GM19328 (cell line): Measurements from ENCODE around the gene ELP1.
"Not testable (repeated sequence)": the region's sequence is repeated elsewhere in the genome, so short reads cannot be mapped to it uniquely, and the experiment has no call there.

ENCODE experiments used
- ATAC-seq: cut with Tn5 transposase; IDR thresholded peaks from one replicate; pipeline ENCODE4 v1.9.1; 2021; ENCODE audit warnings: mild to moderate bottlenecking, moderate library complexity; ENCODE audit not compliant: unreplicated experiment

The ELP1 gene

GRCh38 chr9:108854641-108855528, 79.0 kb downstream of the ELP1 start:
- no peak for ATAC-seq

DNA sequence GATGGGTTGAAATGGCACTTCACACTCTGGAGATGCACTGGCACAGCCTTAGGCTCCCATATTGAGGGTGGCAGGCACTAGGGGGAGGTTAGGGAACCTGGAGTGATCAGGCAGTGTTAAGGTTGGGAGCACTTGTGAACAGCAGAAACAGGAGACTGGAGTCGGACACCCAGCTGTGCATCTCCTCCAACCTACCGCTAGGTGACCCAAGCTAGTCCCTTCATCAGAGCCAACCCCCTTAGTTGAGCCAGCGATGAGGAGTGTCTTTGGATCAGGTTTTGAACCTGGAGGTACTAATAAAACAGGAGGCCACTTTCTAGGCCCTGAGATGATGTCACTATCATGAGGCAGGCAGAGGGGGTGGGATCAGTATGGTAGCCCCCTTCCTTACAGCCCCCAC, 79.8 kb downstream of the ELP1 start:
- no peak for ATAC-seq

GRCh38 chr9:108852079-108852478, 81.8 kb downstream of the ELP1 start:
- ATAC-seq, result no peak

DNA sequence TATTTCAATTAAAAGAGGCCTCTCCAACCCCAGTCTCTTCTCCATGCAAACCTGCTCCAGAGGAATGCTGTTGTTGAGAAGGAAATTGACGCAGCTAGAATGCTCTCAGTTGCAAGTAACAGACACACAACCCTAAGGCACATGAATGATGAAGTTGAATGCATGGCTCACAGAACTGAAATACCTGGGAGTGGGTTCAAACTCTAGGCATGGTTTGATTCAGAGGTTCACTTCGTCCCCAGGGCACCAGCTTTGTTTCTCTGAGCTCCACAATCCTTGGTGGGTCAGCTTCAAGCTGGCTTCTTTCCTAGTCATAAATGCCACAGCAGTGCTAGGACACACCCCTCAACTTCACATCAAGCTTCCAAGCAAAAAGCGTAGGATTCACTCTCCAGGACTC, 82.8 kb downstream of the ELP1 start:
- no peak for ATAC-seq

DNA sequence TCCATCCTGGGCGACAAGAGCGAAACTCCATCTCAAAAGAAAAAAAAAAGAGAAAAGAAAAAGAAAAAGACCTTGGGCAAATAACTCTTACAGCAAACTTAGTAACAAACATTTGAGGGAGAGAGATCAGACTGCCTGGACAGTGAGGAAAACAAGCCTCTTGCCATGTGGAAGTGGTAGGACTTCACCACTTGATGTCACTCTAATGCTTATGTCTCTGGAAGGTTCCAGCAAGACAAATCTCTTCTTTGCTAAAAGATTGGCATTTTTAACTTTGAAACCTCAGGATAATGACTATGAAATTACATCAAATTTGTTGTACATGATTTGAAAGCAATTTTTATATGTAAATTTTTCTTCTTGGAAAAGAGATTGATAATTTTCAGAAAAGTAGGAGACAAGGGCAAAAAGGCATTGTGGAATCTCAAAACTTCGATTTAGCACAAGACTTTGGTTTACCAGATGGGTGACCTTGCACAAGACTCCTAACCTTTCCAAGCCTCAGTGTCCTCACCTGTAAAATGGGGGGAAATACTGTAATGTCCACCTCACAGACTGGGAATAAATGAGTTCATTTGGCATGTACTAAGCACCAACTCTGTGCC, 83.5 kb downstream of the ELP1 start:
- no peak for ATAC-seq

GRCh38 chr9:108848296-108848695, 85.6 kb downstream of the ELP1 start:
- not testable (repeated sequence) for ATAC-seq

DNA sequence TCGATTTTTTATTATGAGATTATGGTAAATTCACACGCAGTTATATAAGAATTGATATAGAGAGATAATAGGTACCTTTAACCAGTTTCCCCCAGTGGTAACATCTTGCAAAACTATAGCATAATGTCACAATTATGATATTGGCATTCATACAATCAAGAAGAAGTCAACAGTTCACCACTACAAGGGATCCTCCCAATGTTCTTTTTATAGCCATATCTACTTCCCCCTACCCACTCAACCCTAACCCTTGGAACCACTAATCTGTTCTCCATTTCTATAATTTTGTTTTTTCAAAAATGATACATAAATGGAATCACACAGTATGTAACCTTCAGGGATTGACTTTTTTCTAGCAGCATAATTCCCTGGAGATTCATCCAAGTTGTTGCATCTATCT, 88.0 kb downstream of the ELP1 start:
- ATAC-seq, result no peak

DNA sequence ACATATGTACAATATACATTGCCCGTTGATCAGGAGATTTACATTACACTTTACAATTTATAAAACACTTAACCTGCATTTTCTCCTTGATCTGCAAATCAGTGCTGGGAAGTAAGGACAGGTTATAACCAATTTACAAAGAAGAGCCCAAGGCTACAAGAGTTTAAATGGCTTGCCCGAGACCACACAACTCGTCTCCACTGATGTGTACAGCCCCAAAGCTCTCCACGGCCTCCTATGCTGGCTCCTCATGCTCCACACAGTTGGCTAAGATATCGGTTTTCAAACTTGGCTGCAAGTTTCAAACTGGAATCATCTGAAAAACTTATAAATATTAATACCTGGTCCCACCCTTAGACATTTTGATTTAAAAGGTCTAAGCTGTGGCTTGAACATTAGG, 88.4 kb downstream of the ELP1 start:
- ATAC-seq, result no peak

GRCh38 chr9:108844856-108845255, 89.1 kb downstream of the ELP1 start:
- ATAC-seq, result no peak

DNA sequence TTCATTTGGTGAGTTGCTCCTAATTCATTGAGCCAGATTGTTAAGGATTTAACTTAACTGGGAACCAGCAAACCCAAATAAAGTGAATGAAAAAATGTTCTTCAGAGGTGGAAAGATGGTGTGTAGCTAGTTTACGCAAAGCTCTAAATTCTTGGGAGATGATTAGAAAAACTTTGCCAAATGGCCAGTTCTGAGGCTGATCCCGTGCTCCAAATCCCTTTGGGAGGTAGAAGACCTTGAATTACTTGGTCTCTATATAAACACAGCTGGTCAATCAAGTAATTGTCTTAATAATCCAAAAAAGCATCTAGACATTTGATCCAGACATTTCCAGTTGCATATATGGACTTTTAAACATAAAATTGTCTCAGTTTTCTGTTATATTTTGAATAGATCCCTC, 89.5 kb downstream of the ELP1 start:
- ATAC-seq, result no peak

- ATAC-seq, result no peak
Measured at GRCh38 chr9:108842610-108843295, 91.2 kb downstream of the ELP1 start.

GRCh38 chr9:108839561-108839960, 94.4 kb downstream of the ELP1 start:
- not testable (repeated sequence) for ATAC-seq

- no peak for ATAC-seq
Measured at GRCh38 chr9:108838017-108838416, 95.9 kb downstream of the ELP1 start.

DNA sequence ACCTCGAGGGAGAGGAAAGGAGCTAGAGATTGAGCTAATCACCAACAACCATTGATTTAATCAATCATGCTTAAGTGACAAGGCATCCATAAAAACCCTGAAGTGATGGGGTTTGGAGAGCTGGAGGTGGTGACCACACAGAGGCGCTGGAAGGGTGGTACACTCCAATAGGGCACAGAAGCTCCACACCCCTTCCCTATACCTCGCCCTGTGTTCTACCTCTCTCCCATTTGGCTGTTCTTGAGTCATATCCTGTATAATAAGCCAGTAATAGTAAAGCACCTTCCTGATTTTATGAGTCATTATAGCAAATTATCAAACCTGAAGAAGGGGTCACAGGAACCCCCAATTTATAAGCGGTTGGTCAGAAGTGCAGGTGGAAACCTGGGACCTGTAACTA, 96.4 kb downstream of the ELP1 start:
- no peak for ATAC-seq

DNA sequence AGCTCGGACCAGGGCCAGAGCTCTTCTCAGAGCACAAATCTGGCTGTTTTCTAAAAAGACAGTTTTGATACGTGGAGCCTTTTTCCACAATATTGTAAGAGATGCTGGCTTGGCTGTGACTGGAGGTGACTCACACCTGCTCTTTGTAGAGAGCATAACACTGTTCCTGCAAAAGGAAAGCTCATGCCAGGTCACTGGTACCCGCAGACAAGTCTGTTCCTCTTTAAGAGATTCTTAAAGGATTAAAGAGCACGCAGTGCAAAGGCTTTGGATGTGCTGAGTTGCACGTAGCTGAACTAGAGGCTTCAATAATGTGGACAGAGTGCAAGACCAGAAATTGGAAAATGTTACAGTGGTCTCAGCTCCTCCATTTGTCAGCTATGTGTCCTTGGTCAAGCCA, 97.1 kb downstream of the ELP1 start:
- no peak for ATAC-seq

GRCh38 chr9:108836319-108836718, 97.6 kb downstream of the ELP1 start:
- no peak for ATAC-seq

- no peak for ATAC-seq
Measured at GRCh38 chr9:108835831-108836230, 98.1 kb downstream of the ELP1 start.

DNA sequence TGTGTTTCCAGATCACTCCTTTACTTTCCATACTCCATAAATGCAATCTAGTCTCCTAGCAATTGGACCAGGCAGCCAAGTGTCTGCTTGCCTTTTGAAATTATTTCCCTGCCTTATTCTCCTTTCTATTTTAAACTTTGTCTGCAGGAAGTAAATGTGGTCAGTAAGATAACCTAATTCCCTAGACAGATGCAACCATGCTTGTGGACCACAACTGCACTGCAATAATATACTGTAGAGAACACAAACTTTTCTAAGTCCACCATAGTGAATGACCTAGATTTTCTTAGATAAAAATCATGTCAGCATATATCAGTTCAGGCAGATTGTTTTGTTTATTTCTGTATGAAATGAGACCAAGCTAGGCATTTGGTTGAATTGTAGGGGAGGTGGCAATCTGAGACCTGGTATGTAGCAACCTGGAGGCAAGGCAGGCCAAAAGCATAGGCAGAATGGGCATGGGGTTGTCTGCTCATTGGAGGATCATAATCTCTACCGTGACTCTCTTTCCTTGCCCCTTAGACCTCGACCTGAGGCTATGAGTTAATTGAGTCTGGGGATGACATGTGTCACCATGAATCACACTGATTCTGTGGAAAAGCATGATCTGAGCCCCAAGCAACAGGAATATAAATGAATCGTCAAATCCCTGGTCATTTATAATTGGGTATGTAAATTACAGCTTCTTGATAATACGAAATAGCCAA, 98.8 kb downstream of the ELP1 start:
- ATAC-seq, result no peak

GRCh38 chr9:108832179-108832500, 101.8 kb downstream of the ELP1 start:
- ATAC-seq, result no peak

DNA sequence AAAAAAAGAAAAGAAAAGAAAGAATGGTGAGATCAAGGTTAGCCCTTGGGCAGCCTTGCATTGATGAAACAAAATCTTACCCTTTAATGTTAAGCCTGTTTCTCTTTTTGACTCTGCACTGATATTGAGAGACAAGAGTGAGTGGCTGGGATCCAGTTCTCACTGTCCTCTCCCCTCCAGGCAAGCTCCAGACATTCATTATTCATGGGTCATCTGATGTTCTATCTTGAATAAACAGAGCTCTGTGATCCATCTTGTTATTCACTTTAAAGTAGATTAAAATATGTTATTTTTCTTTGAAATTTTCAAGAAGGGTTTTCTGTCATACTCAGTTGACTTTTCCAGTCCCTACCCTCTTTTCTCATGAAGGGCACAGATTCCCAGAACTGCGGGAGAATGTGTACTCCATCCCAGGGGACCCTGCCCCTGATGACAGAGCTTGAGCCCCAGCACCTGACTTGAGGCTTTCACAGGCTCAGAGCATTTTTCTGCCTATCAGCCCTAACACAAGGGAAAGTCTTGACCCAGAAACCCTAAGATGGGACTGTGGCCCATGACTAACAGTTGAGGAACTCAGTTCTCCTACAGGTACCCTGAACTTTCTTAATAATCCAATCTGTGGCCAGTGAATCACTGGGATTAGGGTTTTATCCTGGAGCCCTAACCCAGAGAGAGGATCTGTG, 102.3 kb downstream of the ELP1 start:
- ATAC-seq, result no peak

DNA sequence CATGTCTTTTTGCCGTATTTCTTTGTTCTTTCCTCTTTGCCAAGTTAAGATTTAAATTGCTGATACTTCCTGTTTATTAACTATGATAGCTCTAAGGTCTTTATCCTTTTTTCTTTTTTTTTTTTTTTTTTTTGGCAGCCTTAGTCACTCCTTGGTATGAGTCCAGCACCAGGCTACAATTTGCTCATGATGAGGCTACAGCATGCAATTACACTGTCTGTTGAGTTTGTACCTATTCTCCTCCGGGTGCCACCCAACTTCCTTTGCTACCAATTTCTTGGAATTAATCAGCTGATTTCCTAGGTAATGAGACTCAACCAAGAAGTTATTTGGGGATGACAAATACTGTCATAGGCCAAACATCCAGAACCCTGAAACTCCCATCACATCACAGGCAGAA, 103.7 kb downstream of the ELP1 start:
- ATAC-seq, result no peak
